Measurements from ENCODE around the gene DPY19L1. TPM values are rescaled to one million over a fixed set of nuclear protein-coding genes. Genes with fewer than 3 reads are reported as not detected.
"Not testable (repeated sequence)": the region's sequence is repeated elsewhere in the genome, so short reads cannot be mapped to it uniquely, and the experiment has no call there.

DPY19L1 gene
- polyA plus RNA-seq, 1 experiment, result 40.5 TPM

- Histone ChIP-seq H3K4me3 (ENCODE audit: low read depth, low read length) (no peak overlapping the region), H3K9me3 (ENCODE audit: control insufficient read depth, insufficient read depth, low read length) (no peaks in the 10 kb centered on the region), H3K27ac (ENCODE audit: low read depth, low read length) (no peak overlapping the region), H3K27me3 (ENCODE audit: control insufficient read depth, insufficient read depth, low read length) (no peaks in the 10 kb centered on the region)
- ChIA-PET POLR2A (no interaction called here), CTCF (no interaction called here)
- TF ChIP-seq CTCF (IDR thresholded peaks at IDR 0.05; ENCODE audit: low read depth, low read length), result no peak
- DNase-seq (ENCODE audit: low read depth, low spot score), result no peak
Measured at GRCh38 chr7:34946486-34946885, 90.8 kb downstream of the DPY19L1 start.

- H3K27me3 ChIP-seq (ENCODE audit: control insufficient read depth, insufficient read depth, low read length); DNase-seq (ENCODE audit: low read depth, low spot score); H3K9me3 ChIP-seq (ENCODE audit: control insufficient read depth, insufficient read depth, low read length); H3K4me3 ChIP-seq (ENCODE audit: low read depth, low read length); H3K27ac ChIP-seq (ENCODE audit: low read depth, low read length); CTCF ChIA-PET; POLR2A ChIA-PET: not testable (repeated sequence)
Measured at GRCh38 chr7:34945894-34946477, 91.3 kb downstream of the DPY19L1 start.

- no peaks in the 10 kb centered on the region for H3K27me3 ChIP-seq (ENCODE audit: control insufficient read depth, insufficient read depth, low read length)
- no peak overlapping the region for H3K27ac ChIP-seq (ENCODE audit: low read depth, low read length)
- peak; percentile 66 for DNase-seq (ENCODE audit: low read depth, low spot score)
- no peak overlapping the region for H3K4me3 ChIP-seq (ENCODE audit: low read depth, low read length)
- no peak for TF ChIP-seq CTCF (IDR thresholded peaks at IDR 0.05; ENCODE audit: low read depth, low read length)
- no peaks in the 10 kb centered on the region for H3K9me3 ChIP-seq (ENCODE audit: control insufficient read depth, insufficient read depth, low read length)
- ChIA-PET CTCF (interaction anchor here (1.3 kb wide), 1 partner anchor 99 kb away, joined by 4 read pairs; no protein-coding TSS in a partner anchor), POLR2A (interaction anchor here (0.6 kb wide), 1 partner anchor 20 kb away, joined by 3 read pairs; no protein-coding TSS in a partner anchor)
Measured at GRCh38 chr7:34939175-34939574, 98.1 kb downstream of the DPY19L1 start.

GRCh38 chr7:34935735-34936165 is 101.5 kb downstream of the DPY19L1 start:
- DNase-seq (ENCODE audit: low read depth, low spot score); POLR2A ChIA-PET; H3K27ac ChIP-seq (ENCODE audit: low read depth, low read length); H3K27me3 ChIP-seq (ENCODE audit: control insufficient read depth, insufficient read depth, low read length); H3K4me3 ChIP-seq (ENCODE audit: low read depth, low read length); CTCF ChIA-PET; H3K9me3 ChIP-seq (ENCODE audit: control insufficient read depth, insufficient read depth, low read length): not testable (repeated sequence)

- H3K9me3 ChIP-seq (ENCODE audit: control insufficient read depth, insufficient read depth, low read length), result no peaks in the 10 kb centered on the region
- POLR2A ChIA-PET, result no interaction called here
- CTCF ChIA-PET, result no interaction called here
- no peak for DNase-seq (ENCODE audit: low read depth, low spot score)
- H3K27me3 ChIP-seq (ENCODE audit: control insufficient read depth, insufficient read depth, low read length), result no peaks in the 10 kb centered on the region
- no peak for TF ChIP-seq CTCF (IDR thresholded peaks at IDR 0.05; ENCODE audit: low read depth, low read length)
- no peak overlapping the region for H3K27ac ChIP-seq (ENCODE audit: low read depth, low read length)
- H3K4me3 ChIP-seq (ENCODE audit: low read depth, low read length), result no peak overlapping the region
Measured at GRCh38 chr7:34931739-34932138, 105.5 kb downstream of the DPY19L1 start.

GRCh38 chr7:34929783-34930182 is 107.5 kb downstream of the DPY19L1 start:
- DNase-seq (ENCODE audit: low read depth, low spot score); H3K9me3 ChIP-seq (ENCODE audit: control insufficient read depth, insufficient read depth, low read length); H3K27me3 ChIP-seq (ENCODE audit: control insufficient read depth, insufficient read depth, low read length); CTCF ChIA-PET; POLR2A ChIA-PET; H3K27ac ChIP-seq (ENCODE audit: low read depth, low read length); H3K4me3 ChIP-seq (ENCODE audit: low read depth, low read length): not testable (repeated sequence)
